ENCODE data around the gene GRK5. TPM values are rescaled to one million over a fixed set of nuclear protein-coding genes. Genes with fewer than 3 reads are reported as not detected.

Gene GRK5
- total RNA-seq, 1 donor from 2014 or later, result 21.3 TPM

GRCh38 chr10:119450606-119451299 lies 243.4 kb downstream of the GRK5 start:
- Mint-ChIP-seq H3K4me3 (no peak overlapping the region), H3K27me3 (no peaks in the 10 kb centered on the region), H3K4me1 (peaks cover 26% of the 10 kb centered on the region), H3K9me3 (no peaks in the 10 kb centered on the region), H3K27ac (no peak overlapping the region), H3K36me3 (ENCODE audit: low read depth) (peaks cover 59% of the 10 kb centered on the region)
- no peak for TF ChIP-seq CTCF (IDR thresholded peaks at IDR 0.05)
- POLR2A ChIA-PET, result interaction anchor here (1.4 kb wide), 1 partner anchor 36 kb away, joined by 4 read pairs; no protein-coding TSS in a partner anchor
- ATAC-seq (ENCODE audit: low read depth) (no peak), DNase-seq (no peak)
- intact Hi-C loops (cut with micrococcal nuclease), result no loop called here
- CTCF ChIA-PET, result interaction anchor here (1.3 to 3.2 kb wide), 2 partner anchors 39 to 244 kb away, joined by 3 to 14 read pairs; no protein-coding TSS in a partner anchor

GRCh38 chr10:119451300-119451896 lies 244.0 kb downstream of the GRK5 start:
- Mint-ChIP-seq H3K36me3 (ENCODE audit: low read depth) (peaks cover 57% of the 10 kb centered on the region), H3K4me1 (peaks cover 29% of the 10 kb centered on the region), H3K27ac (no peak overlapping the region), H3K9me3 (no peaks in the 10 kb centered on the region), H3K4me3 (no peak overlapping the region), H3K27me3 (no peaks in the 10 kb centered on the region)
- DNase-seq, result no peak
- TF ChIP-seq CTCF (IDR thresholded peaks at IDR 0.05), result no peak
- intact Hi-C loops (cut with micrococcal nuclease), result no loop called here
- ATAC-seq (ENCODE audit: low read depth), result no peak
- POLR2A ChIA-PET, result interaction anchor here (0.6 kb wide), 1 partner anchor 148 kb away, joined by 4 read pairs; no protein-coding TSS in a partner anchor
- CTCF ChIA-PET, result interaction anchor here (1.3 to 3.2 kb wide), 2 partner anchors 38 to 245 kb away, joined by 3 to 14 read pairs; no protein-coding TSS in a partner anchor

GRCh38 chr10:119452396-119452795 lies 245.0 kb downstream of the GRK5 start:
- no peak for ATAC-seq (ENCODE audit: low read depth)
- H3K9me3 Mint-ChIP-seq, result no peaks in the 10 kb centered on the region
- H3K36me3 Mint-ChIP-seq (ENCODE audit: low read depth), result peaks cover 57% of the 10 kb centered on the region
- intact Hi-C loops (cut with micrococcal nuclease), result no loop called here
- ChIA-PET CTCF (interaction anchor here (1.6 kb wide), 1 partner anchor 37 kb away, joined by 4 read pairs; no protein-coding TSS in a partner anchor), POLR2A (no interaction called here)
- no peak overlapping the region for H3K27ac Mint-ChIP-seq
- H3K4me3 Mint-ChIP-seq, result no peak overlapping the region
- peaks cover 39% of the 10 kb centered on the region for H3K4me1 Mint-ChIP-seq
- TF ChIP-seq CTCF (IDR thresholded peaks at IDR 0.05), result no peak
- H3K27me3 Mint-ChIP-seq, result no peaks in the 10 kb centered on the region
- DNase-seq, result no peak

GRCh38 chr10:119453313-119453712 lies 245.9 kb downstream of the GRK5 start:
- DNase-seq (no peak), ATAC-seq (ENCODE audit: low read depth) (no peak)
- Mint-ChIP-seq H3K4me3 (no peak overlapping the region), H3K27me3 (no peaks in the 10 kb centered on the region), H3K4me1 (peaks cover 40% of the 10 kb centered on the region), H3K36me3 (ENCODE audit: low read depth) (peaks cover 52% of the 10 kb centered on the region), H3K27ac (no peak overlapping the region), H3K9me3 (no peaks in the 10 kb centered on the region)
- no peak for TF ChIP-seq CTCF (IDR thresholded peaks at IDR 0.05)
- POLR2A ChIA-PET, result interaction anchor here (1.2 kb wide), 2 partner anchors 24 to 90 kb away, joined by 3 read pairs; partner anchors contain the start of gene RGS10
- CTCF ChIA-PET, result interaction anchor here (1.6 kb wide), 1 partner anchor 37 kb away, joined by 4 read pairs; no protein-coding TSS in a partner anchor
- intact Hi-C loops (cut with micrococcal nuclease), result no loop called here

- Mint-ChIP-seq H3K4me1 (peaks cover 37% of the 10 kb centered on the region), H3K36me3 (ENCODE audit: low read depth) (peaks cover 50% of the 10 kb centered on the region), H3K27ac (peak overlapping the region; percentile 50), H3K4me3 (no peak overlapping the region), H3K27me3 (no peaks in the 10 kb centered on the region), H3K9me3 (no peaks in the 10 kb centered on the region)
- TF ChIP-seq CTCF (IDR thresholded peaks at IDR 0.05), result no peak
- CTCF ChIA-PET, result no interaction called here
- POLR2A ChIA-PET, result interaction anchor here (0.8 kb wide), 1 partner anchor 17 kb away, joined by 3 read pairs; no protein-coding TSS in a partner anchor
- intact Hi-C loops (cut with micrococcal nuclease), result no loop called here
- no peak for DNase-seq
- ATAC-seq (ENCODE audit: low read depth), result no peak
Observed at GRCh38 chr10:119454316-119454715, 246.9 kb downstream of the GRK5 start.

All from activated B cell treated with CpG ODN at 0.5 μM for 24 hours (primary cell).